ENCODE data around the gene ARHGEF4. TPM values are rescaled to one million over a fixed set of nuclear protein-coding genes. Genes with fewer than 3 reads are reported as not detected.

The ARHGEF4 gene
- total and polyA plus RNA-seq, 10 of the 15 experiments (the other 5 are each of a cell fraction or from before 2014, with no cell fraction given) = 0.02 to 0.24 (median 0.16) TPM; not detected in 6

- H3K9me3 ChIP-seq (replicated peaks; ENCODE audit: control insufficient read depth, insufficient read depth, low read length) = no peaks in the 10 kb centered on the region
- DNase-seq (ENCODE audit: low read depth, low spot score) (no peak), FAIRE-seq (no peak), ATAC-seq (peak; percentile 16; the same call in 1 of the 3 replicates)
- no peaks in the 10 kb centered on the region for H3K4me1 ChIP-seq (ENCODE audit: control insufficient read depth, insufficient read depth, low read length)
- no peak overlapping the region for H3K9ac ChIP-seq (ENCODE audit: control insufficient read depth, insufficient read depth, low read length)
- RAD21 ChIA-PET (ENCODE audit: unreplicated experiment) = interaction anchor here (0.8 to 5.7 kb wide), 11 partner anchors 11 to 90 kb away, joined by 3 to 60 read pairs (median 4); partner anchors contain the start of gene ARHGEF4
- H3K27ac ChIP-seq (ENCODE audit: control insufficient read depth, insufficient read depth) = no peak overlapping the region
- CTCF ChIA-PET = interaction anchor here (0.8 to 11.5 kb wide), 13 partner anchors 10 to 85 kb away, joined by 3 to 265 read pairs (median 6); no protein-coding TSS in a partner anchor
- H3K27me3 ChIP-seq (replicated peaks in 1 of 2; ENCODE audit: control insufficient read depth in 2 of 2, insufficient read depth in 2 of 2, low read length in 1 of 2) = no peaks in the 10 kb centered on the region; a peak in 2 of 4 replicates
- no peaks in the 10 kb centered on the region for H3K36me3 ChIP-seq (ENCODE audit: control insufficient read depth in 2 of 2, insufficient read depth in 2 of 2, low read length in 1 of 2)
- H4K20me1 ChIP-seq (ENCODE audit: control insufficient read depth, insufficient read depth) = no peaks in the 10 kb centered on the region
- no peak overlapping the region for H2AFZ ChIP-seq (ENCODE audit: control insufficient read depth, low read depth, low read length)
- intact Hi-C loops (cut with micrococcal nuclease; ENCODE audit: unreplicated experiment) = no loop called here
- in situ Hi-C loops (cut with MboI) = loop anchor here (5.0 kb wide), 1 partner anchor 72 kb away; no protein-coding TSS in a partner anchor
- no TSS peak for BruUV-seq (replicated peaks)
- SMC1A ChIA-PET (ENCODE audit: uncharacterized antibody, unreplicated experiment) = interaction anchor here (0.9 to 4.0 kb wide), 12 partner anchors 7 to 84 kb away, joined by 3 to 41 read pairs (median 5); no protein-coding TSS in a partner anchor
- POLR2A ChIA-PET = interaction anchor here (1.2 kb wide), 1 partner anchor 79 kb away, joined by 4 read pairs; no protein-coding TSS in a partner anchor
- no peak overlapping the region for H3K4me2 ChIP-seq (ENCODE audit: control insufficient read depth, insufficient read depth)
- 6% methylated on average over 3 of the region's 3 CpGs for WGBS (ENCODE audit: insufficient coverage, insufficient replicate concordance, low lambda C conversion rate, missing lambda C conversion rate)
- H3K79me2 ChIP-seq (ENCODE audit: control insufficient read depth, insufficient read depth, low read length) = no peaks in the 10 kb centered on the region
- H3K4me3 ChIP-seq = no peak overlapping the region
- no peak for TF ChIP-seq RELB (IDR thresholded peaks at IDR 0.05; ENCODE audit: low read depth)
- no peak for TF ChIP-seq PRDM15 (CRISPR knock-in tag; IDR thresholded peaks at IDR 0.05)
- TF ChIP-seq USF1 (IDR thresholded peaks at IDR 0.05; ENCODE audit: borderline replicate concordance, extremely low read length, insufficient read depth, low read depth, low read length) = no peak
- no peak for TF ChIP-seq GATAD2B (conservative IDR thresholded peaks at IDR 0.05; ENCODE audit: low read depth)
- TF ChIP-seq NR2C2 (IDR thresholded peaks at IDR 0.05; ENCODE audit: borderline replicate concordance, control insufficient read depth, insufficient read length, low read depth) = no peak
- TF ChIP-seq ZNF207 (IDR thresholded peaks at IDR 0.05; ENCODE audit: borderline replicate concordance) = no peak
- no peak for TF ChIP-seq CBX5 (IDR thresholded peaks at IDR 0.05; ENCODE audit: low read depth)
- no peak for TF ChIP-seq ELK1 (IDR thresholded peaks at IDR 0.05; ENCODE audit: low read depth, low read length)
- no peak for TF ChIP-seq CEBPB (IDR thresholded peaks at IDR 0.05; ENCODE audit: borderline replicate concordance in 1 of 2, low read depth in 2 of 2, low read length in 2 of 2)
- TF ChIP-seq HSF1 (IDR thresholded peaks at IDR 0.05; ENCODE audit: low read depth, low read length) = no peak
- TF ChIP-seq SREBF2 (IDR thresholded peaks at IDR 0.05; ENCODE audit: low read length) = no peak
- no peak for TF ChIP-seq PBX3 (IDR thresholded peaks at IDR 0.05; ENCODE audit: insufficient replicate concordance, low read depth, low read length)
Measured at GRCh38 chr2:130874512-130874911, 37.8 kb downstream of the ARHGEF4 start.
